Measurements from ENCODE around the gene LRP8.

The LRP8 gene

GRCh38 chr1:53305650-53306049 lies 22.2 kb downstream of the LRP8 start:
- no peak for DNase-seq (ENCODE audit: low read depth in 2 of 2)

GRCh38 chr1:53304527-53304926 lies 23.3 kb downstream of the LRP8 start:
- no peak for DNase-seq (ENCODE audit: low read depth in 2 of 2)

- no peak for DNase-seq (ENCODE audit: low read depth in 2 of 2)
Measured at GRCh38 chr1:53303726-53304515, 23.9 kb downstream of the LRP8 start.

GRCh38 chr1:53303243-53303642 lies 24.6 kb downstream of the LRP8 start:
- DNase-seq (ENCODE audit: low read depth in 2 of 2) = no peak

- no peak for DNase-seq (ENCODE audit: low read depth in 2 of 2)
Measured at GRCh38 chr1:53299233-53299632, 28.6 kb downstream of the LRP8 start.

GRCh38 chr1:53298045-53298637 lies 29.7 kb downstream of the LRP8 start:
- DNase-seq (ENCODE audit: low read depth in 2 of 2) = no peak

- DNase-seq (ENCODE audit: low read depth in 2 of 2) = no peak
Measured at GRCh38 chr1:53297195-53297594, 30.7 kb downstream of the LRP8 start.

GRCh38 chr1:53296117-53296749 lies 31.6 kb downstream of the LRP8 start:
- DNase-seq (ENCODE audit: low read depth in 2 of 2) = no peak

- no peak for DNase-seq (ENCODE audit: low read depth in 2 of 2)
Measured at GRCh38 chr1:53295726-53296116, 32.1 kb downstream of the LRP8 start.

GRCh38 chr1:53295295-53295694 lies 32.6 kb downstream of the LRP8 start:
- no peak for DNase-seq (ENCODE audit: low read depth in 2 of 2)

GRCh38 chr1:53294567-53294966 lies 33.3 kb downstream of the LRP8 start:
- DNase-seq (ENCODE audit: low read depth in 2 of 2) = peak; percentile 11 to 31

- DNase-seq (ENCODE audit: low read depth in 2 of 2) = no peak
Measured at GRCh38 chr1:53294061-53294460, 33.8 kb downstream of the LRP8 start.

GRCh38 chr1:53293123-53293522 lies 34.7 kb downstream of the LRP8 start:
- no peak for DNase-seq (ENCODE audit: low read depth in 2 of 2)

- DNase-seq (ENCODE audit: low read depth in 2 of 2) = no peak
Measured at GRCh38 chr1:53292690-53293089, 35.2 kb downstream of the LRP8 start.

- DNase-seq (ENCODE audit: low read depth in 2 of 2) = no peak
Measured at GRCh38 chr1:53291574-53291973, 36.3 kb downstream of the LRP8 start.

- no peak for DNase-seq (ENCODE audit: low read depth in 2 of 2)
Measured at GRCh38 chr1:53288790-53289429, 39.0 kb downstream of the LRP8 start.

GRCh38 chr1:53288002-53288789 lies 39.7 kb downstream of the LRP8 start:
- no peak for DNase-seq (ENCODE audit: low read depth in 2 of 2)

GRCh38 chr1:53286955-53287354 lies 40.9 kb downstream of the LRP8 start:
- no peak for DNase-seq (ENCODE audit: low read depth in 2 of 2)

- DNase-seq (ENCODE audit: low read depth in 2 of 2) = no peak
Measured at GRCh38 chr1:53285969-53286760, 41.7 kb downstream of the LRP8 start.

- no peak for DNase-seq (ENCODE audit: low read depth in 2 of 2)
Measured at GRCh38 chr1:53285546-53285945, 42.3 kb downstream of the LRP8 start.
